ENCODE results near the gene MAPKAPK2. TPM values are rescaled to one million over a fixed set of nuclear protein-coding genes. Genes with fewer than 3 reads are reported as not detected.

MAPKAPK2 gene
- total and polyA plus RNA-seq, 2 of the 13 experiments (the other 11 are each of a cell fraction or from before 2014, with no cell fraction given) = 16.6 to 34.0 TPM

GRCh38 chr1:206744683-206745082, 60.0 kb downstream of the MAPKAPK2 start (continued):
- TF ChIP-seq DBP (CRISPR knock-in tag; IDR thresholded peaks at IDR 0.05; ENCODE audit: not compliant biosample characterization) (no peak), ZKSCAN5 (CRISPR knock-in tag; IDR thresholded peaks at IDR 0.05) (no peak), GTF2F1 (IDR thresholded peaks at IDR 0.05; ENCODE audit: low read length) (no peak), PRMT3 (CRISPR knock-in tag; IDR thresholded peaks at IDR 0.05; ENCODE audit: borderline replicate concordance, low read depth) (no peak)
- TF ChIP-seq, protein P1, sequence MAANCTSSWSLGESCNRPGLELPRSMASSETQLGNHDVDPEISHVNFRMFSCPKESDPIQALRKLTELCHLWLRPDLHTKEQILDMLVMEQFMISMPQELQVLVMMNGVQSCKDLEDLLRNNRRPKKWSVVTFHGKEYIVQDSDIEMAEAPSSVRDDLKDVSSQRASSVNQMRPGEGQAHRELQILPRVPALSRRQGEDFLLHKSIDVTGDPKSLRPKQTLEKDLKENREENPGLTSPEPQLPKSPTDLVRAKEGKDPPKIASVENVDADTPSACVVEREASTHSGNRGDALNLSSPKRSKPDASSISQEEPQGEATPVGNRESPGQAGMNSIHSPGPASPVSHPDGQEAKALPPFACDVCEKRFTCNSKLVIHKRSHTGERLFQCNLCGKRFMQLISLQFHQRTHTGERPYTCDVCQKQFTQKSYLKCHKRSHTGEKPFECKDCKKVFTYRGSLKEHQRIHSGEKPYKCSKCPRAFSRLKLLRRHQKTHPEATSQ (CRISPR knock-in tag; IDR thresholded peaks at IDR 0.05; ENCODE audit: borderline replicate concordance) = no peak

DNA sequence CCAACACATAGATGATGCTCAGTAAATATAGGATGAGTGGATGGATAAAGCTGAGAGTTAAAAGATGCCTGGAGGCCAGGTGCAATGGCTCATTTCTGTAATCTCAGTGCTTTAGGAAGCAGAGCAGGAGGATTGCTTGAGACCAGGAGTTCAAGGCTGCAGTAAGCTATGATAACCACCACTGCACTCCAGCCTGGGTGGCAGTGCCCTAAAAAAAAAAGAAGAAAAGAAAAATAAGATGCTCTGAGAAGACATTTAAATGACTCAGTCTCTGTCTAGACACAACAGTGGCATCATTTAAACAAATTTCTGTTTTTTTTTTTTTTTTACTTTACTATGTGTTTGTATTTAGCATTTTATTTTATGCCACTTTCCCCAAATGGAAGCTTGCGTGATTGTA, 60.6 kb downstream of the MAPKAPK2 start:
- no peaks in the 10 kb centered on the region for H4K20me1 ChIP-seq (ENCODE audit: insufficient read depth, low read length)
- no peaks in the 10 kb centered on the region for H3K36me3 ChIP-seq (replicated peaks in 1 of 2; ENCODE audit: control insufficient read depth in 1 of 2, insufficient read depth in 2 of 2, low read length in 2 of 2)
- CTCF ChIA-PET (ENCODE audit: low intra/inter-chr PET ratio, low total read pairs) = no interaction called here
- H3K4me3 ChIP-seq (replicated peaks in 1 of 3; ENCODE audit: insufficient read depth in 1 of 3, low read depth in 2 of 3, low read length in 3 of 3) = no peak overlapping the region
- H2AFZ ChIP-seq (ENCODE audit: low read length) = no peak overlapping the region
- no peaks in the 10 kb centered on the region for H3K4me1 ChIP-seq (ENCODE audit: insufficient read depth, low read length)
- intact Hi-C loops (cut with micrococcal nuclease; ENCODE audit: unreplicated experiment) = no loop called here
- in situ Hi-C loops (cut with HindIII; ENCODE audit: extremely low pct_ligation_motif_present, low pct_unique_long_range_greater_than_20kb) = no loop called here
- no peaks in the 10 kb centered on the region for H3K79me2 ChIP-seq (ENCODE audit: insufficient read depth, low read length)
- WGBS (ENCODE audit: low lambda C conversion rate) = 84% methylated on average over 1 of the region's 1 CpG
- no peak for TF ChIP-seq FOXC1 (CRISPR knock-in tag; IDR thresholded peaks at IDR 0.05; ENCODE audit: borderline replicate concordance)
- TF ChIP-seq ZFP82 (CRISPR knock-in tag; IDR thresholded peaks at IDR 0.05; ENCODE audit: borderline replicate concordance) = no peak
- TF ChIP-seq, protein P2, sequence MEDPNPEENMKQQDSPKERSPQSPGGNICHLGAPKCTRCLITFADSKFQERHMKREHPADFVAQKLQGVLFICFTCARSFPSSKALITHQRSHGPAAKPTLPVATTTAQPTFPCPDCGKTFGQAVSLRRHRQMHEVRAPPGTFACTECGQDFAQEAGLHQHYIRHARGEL (CRISPR knock-in tag; IDR thresholded peaks at IDR 0.05) = no peak
- TF ChIP-seq, protein P3, sequence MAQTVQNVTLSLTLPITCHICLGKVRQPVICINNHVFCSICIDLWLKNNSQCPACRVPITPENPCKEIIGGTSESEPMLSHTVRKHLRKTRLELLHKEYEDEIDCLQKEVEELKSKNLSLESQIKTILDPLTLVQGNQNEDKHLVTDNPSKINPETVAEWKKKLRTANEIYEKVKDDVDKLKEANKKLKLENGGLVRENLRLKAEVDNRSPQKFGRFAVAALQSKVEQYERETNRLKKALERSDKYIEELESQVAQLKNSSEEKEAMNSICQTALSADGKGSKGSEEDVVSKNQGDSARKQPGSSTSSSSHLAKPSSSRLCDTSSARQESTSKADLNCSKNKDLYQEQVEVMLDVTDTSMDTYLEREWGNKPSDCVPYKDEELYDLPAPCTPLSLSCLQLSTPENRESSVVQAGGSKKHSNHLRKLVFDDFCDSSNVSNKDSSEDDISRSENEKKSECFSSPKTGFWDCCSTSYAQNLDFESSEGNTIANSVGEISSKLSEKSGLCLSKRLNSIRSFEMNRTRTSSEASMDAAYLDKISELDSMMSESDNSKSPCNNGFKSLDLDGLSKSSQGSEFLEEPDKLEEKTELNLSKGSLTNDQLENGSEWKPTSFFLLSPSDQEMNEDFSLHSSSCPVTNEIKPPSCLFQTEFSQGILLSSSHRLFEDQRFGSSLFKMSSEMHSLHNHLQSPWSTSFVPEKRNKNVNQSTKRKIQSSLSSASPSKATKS (CRISPR knock-in tag; IDR thresholded peaks at IDR 0.05) = no peak
- no peak overlapping the region for H3K27ac ChIP-seq (ENCODE audit: extremely low read length, insufficient read depth, low read length)
- DNase-seq (ENCODE audit: low spot score) = no peak
- H3K27me3 ChIP-seq (ENCODE audit: control insufficient read depth in 1 of 2, insufficient read depth in 2 of 2, low read length in 2 of 2) = peaks cover 0 to 14% of the 10 kb centered on the region in 2 experiments; a peak in 3 of 5 replicates
- H3K4me2 ChIP-seq (ENCODE audit: low read depth, low read length) = no peak overlapping the region
- BruUV-seq (replicated peaks) = no TSS peak
- no peak overlapping the region for H3K9ac ChIP-seq (ENCODE audit: insufficient read depth, low read depth, low read length)
- no peak for FAIRE-seq
- POLR2A ChIA-PET = interaction anchor here (0.7 kb wide), 1 partner anchor 133 kb away, joined by 3 read pairs; no protein-coding TSS in a partner anchor
- H3K9me3 ChIP-seq (ENCODE audit: low read length) = no peaks in the 10 kb centered on the region
- ATAC-seq = no peak
